ENCODE results near the gene PRLR. TPM values are rescaled to one million over a fixed set of nuclear protein-coding genes. Genes with fewer than 3 reads are reported as not detected.

PRLR gene
- polyA plus RNA-seq, 1 donor, result 53.4 TPM

Other genes with a start within 250 kb of the PRLR start
- gene AGXT2, start 182.5 kb downstream of the PRLR start, polyA plus RNA-seq (ENCODE audit: insufficient read length), result 45.6 TPM

All from left kidney (tissue), 1 donor.